Upper lobe of left lung (tissue), 6 donors: ENCODE results near the gene KCNN4. TPM values are rescaled to one million over a fixed set of nuclear protein-coding genes. Genes with fewer than 3 reads are reported as not detected.
A peak's percentile ranks its signal among the peaks of the same experiment; 100 is the strongest.
"Not testable (repeated sequence)": the region's sequence is repeated elsewhere in the genome, so short reads cannot be mapped to it uniquely, and the experiment has no call there.

Experiments used
- ATAC-seq, 2 donors: fragments of 200-7000 bp; cut with Tn5 transposase; one replicate each; pipeline ENCODE4 v1.9.1; 2022; ENCODE audit warnings: mild to moderate bottlenecking in 2 of 2, moderate library complexity in 2 of 2; ENCODE audit not compliant: low FRiP score in 2 of 2
- DNase-seq, 2 donors: peaks; one replicate each; pipeline ENCODE4 v3.0.0-alpha.2; 2019 to 2020
- H3K27ac ChIP-seq, 4 donors: fragments of 200-600 bp; sonication (generic); one replicate each; pipeline ENCODE4 v1.5.1; 2016 to 2019
- H3K27me3 ChIP-seq, 4 donors: fragments of 200-600 bp; sonication (generic); one replicate each; pipeline ENCODE4 v1.5.1; 2017 to 2019
- H3K36me3 ChIP-seq, 4 donors: fragments of 200-600 bp; sonication (generic); one replicate each; pipeline ENCODE4 v1.5.1; 2016 to 2019
- H3K4me1 ChIP-seq, 4 donors: fragments of 200-600 bp; sonication (generic); one replicate each; pipeline ENCODE4 v1.5.1; 2018 to 2019
- H3K4me3 ChIP-seq, 4 donors: fragments of 200-600 bp; sonication (generic); one replicate each; pipeline ENCODE4 v1.5.1; 2017 to 2019; ENCODE audit warnings: mild to moderate bottlenecking in 2 of 4, moderate library complexity in 1 of 4
- H3K9me3 ChIP-seq, 4 donors: fragments of 200-600 bp; sonication (generic); one replicate each; pipeline ENCODE4 v1.5.1; 2018 to 2019
- CTCF ChIP-seq, 6 experiments: fragments of 450-650 bp in 4 of 6; fragments of 200-600 bp in 2 of 6; sonication (generic) in 2 of 6; IDR thresholded peaks; one replicate each; pipeline ENCODE4 v1.5.1; 2016 to 2019; ENCODE audit warnings: antibody characterized with exemption in 6 of 6
- EP300 ChIP-seq, 4 donors: sonication (generic); formaldehyde crosslinking; IDR thresholded peaks; one replicate each; pipeline ENCODE4 v1.5.1; 2017; ENCODE audit warnings: antibody characterized with exemption in 4 of 4, control low read depth in 2 of 4
- POLR2A ChIP-seq, 4 donors: fragments of 450-650 bp; IDR thresholded peaks; one replicate each; pipeline ENCODE4 v1.5.1; 2016 to 2017; ENCODE audit warnings: antibody characterized with exemption in 4 of 4, mild to moderate bottlenecking in 2 of 4
- POLR2AphosphoS5 ChIP-seq, 2 donors: sonication (generic); formaldehyde crosslinking; IDR thresholded peaks; one replicate each; pipeline ENCODE4 v1.5.1; 2017; ENCODE audit warnings: antibody characterized with exemption in 2 of 2
- WGBS, 2 donors: methylation state at CpG; one replicate each; pipeline ENCODE4 v1.1.5; 2017 to 2018; 5-methylcytosine and 5-hydroxymethylcytosine counted together
- total RNA-seq, 6 donors: library from RNA; depleted of rRNA in 4 of 6; stranded (reverse); fragments of >200 nt in 4 of 6; gene quantifications; one replicate each; pipeline versions ENCODE4 v1.1.0 to v1.2.1, GENCODE V29; 2016 to 2021
- donor health status: DM: no; HTN: no; CAD: no; lungs with moderate emphysema.
- donor health status: DM: no; HTN: yes; CAD: no; lungs with severe emphysema.

The KCNN4 gene
- total RNA-seq, 6 donors from 2014 or later: 4.7 to 43.0 (median 10.4) TPM

- no peaks in the 10 kb centered on the region for H3K9me3 ChIP-seq
- ATAC-seq (no peak), DNase-seq (no peak)
- H3K4me3 ChIP-seq: no peak overlapping the region
- 68 to 83% methylated on average over 1 of the region's 1 CpG for WGBS, 2 donors
- no peaks in the 10 kb centered on the region for H3K4me1 ChIP-seq
- TF ChIP-seq POLR2A (IDR thresholded peaks at IDR 0.05): no peak
- no peak for TF ChIP-seq CTCF (IDR thresholded peaks at IDR 0.05)
- no peak for TF ChIP-seq POLR2AphosphoS5 (IDR thresholded peaks at IDR 0.05)
- TF ChIP-seq EP300 (IDR thresholded peaks at IDR 0.05): no peak
- H3K36me3 ChIP-seq: no peaks in the 10 kb centered on the region
- no peaks in the 10 kb centered on the region for H3K27me3 ChIP-seq
- H3K27ac ChIP-seq: no peak overlapping the region
Measured at GRCh38 chr19:43812259-43812658, 31.5 kb upstream of the KCNN4 start.

- 17 to 33% methylated on average over 1 of the region's 1 CpG for WGBS, 2 donors
- no peak for TF ChIP-seq POLR2A (IDR thresholded peaks at IDR 0.05)
- no peak for TF ChIP-seq POLR2AphosphoS5 (IDR thresholded peaks at IDR 0.05)
- TF ChIP-seq CTCF (IDR thresholded peaks at IDR 0.05): no peak
- TF ChIP-seq EP300 (IDR thresholded peaks at IDR 0.05): no peak
- Histone ChIP-seq H3K27me3 (no peaks in the 10 kb centered on the region), H3K36me3 (no peaks in the 10 kb centered on the region), H3K9me3 (no peaks in the 10 kb centered on the region), H3K27ac (no peak overlapping the region), H3K4me3 (no peak overlapping the region), H3K4me1 (no peaks in the 10 kb centered on the region)
- DNase-seq (no peak), ATAC-seq (no peak)
Measured at GRCh38 chr19:43811837-43812236, 31.1 kb upstream of the KCNN4 start.

GRCh38 chr19:43809762-43810696, 29.3 kb upstream of the KCNN4 start:
- TF ChIP-seq POLR2A (IDR thresholded peaks at IDR 0.05) (no peak), CTCF (IDR thresholded peaks at IDR 0.05) (peak; percentile 31 to 60 (median 43)), EP300 (IDR thresholded peaks at IDR 0.05) (no peak), POLR2AphosphoS5 (IDR thresholded peaks at IDR 0.05) (no peak)
- Histone ChIP-seq H3K4me3 (no peak overlapping the region), H3K9me3 (no peaks in the 10 kb centered on the region), H3K4me1 (no peaks in the 10 kb centered on the region), H3K27me3 (no peaks in the 10 kb centered on the region), H3K27ac (no peak overlapping the region), H3K36me3 (no peaks in the 10 kb centered on the region)
- peak in 1 of 2 donors; percentile 73 for ATAC-seq
- WGBS, 2 donors: 32 to 35% methylated on average over 7 to 8 of the region's 8 CpGs
- DNase-seq: no peak

- DNase-seq (no peak), ATAC-seq (no peak)
- TF ChIP-seq EP300 (IDR thresholded peaks at IDR 0.05): no peak
- TF ChIP-seq POLR2AphosphoS5 (IDR thresholded peaks at IDR 0.05): no peak
- no peak for TF ChIP-seq CTCF (IDR thresholded peaks at IDR 0.05)
- TF ChIP-seq POLR2A (IDR thresholded peaks at IDR 0.05): no peak
- H3K4me1 ChIP-seq: no peaks in the 10 kb centered on the region
- H3K4me3 ChIP-seq: no peak overlapping the region
- no peaks in the 10 kb centered on the region for H3K36me3 ChIP-seq
- H3K27ac ChIP-seq: no peak overlapping the region
- H3K9me3 ChIP-seq: no peaks in the 10 kb centered on the region
- no peaks in the 10 kb centered on the region for H3K27me3 ChIP-seq
Measured at GRCh38 chr19:43807651-43808050, 26.9 kb upstream of the KCNN4 start.

GRCh38 chr19:43806848-43807247, 26.1 kb upstream of the KCNN4 start:
- ATAC-seq: no peak
- H3K36me3 ChIP-seq: no peaks in the 10 kb centered on the region
- H3K4me1 ChIP-seq: no peaks in the 10 kb centered on the region
- no peak overlapping the region for H3K27ac ChIP-seq
- H3K9me3 ChIP-seq: no peaks in the 10 kb centered on the region
- DNase-seq: no peak
- no peak overlapping the region for H3K4me3 ChIP-seq
- TF ChIP-seq EP300 (IDR thresholded peaks at IDR 0.05) (no peak), POLR2A (IDR thresholded peaks at IDR 0.05) (no peak), POLR2AphosphoS5 (IDR thresholded peaks at IDR 0.05) (no peak), CTCF (IDR thresholded peaks at IDR 0.05) (no peak)
- 73 to 74% methylated on average over 5 of the region's 5 CpGs for WGBS, 2 donors
- no peaks in the 10 kb centered on the region for H3K27me3 ChIP-seq

- not testable (repeated sequence) for H3K4me3 ChIP-seq, ATAC-seq, H3K27me3 ChIP-seq, H3K27ac ChIP-seq, DNase-seq, H3K4me1 ChIP-seq, H3K9me3 ChIP-seq, H3K36me3 ChIP-seq
- WGBS, 2 donors: 81 to 92% methylated on average over 7 of the region's 7 CpGs
Measured at GRCh38 chr19:43806401-43806800, 25.6 kb upstream of the KCNN4 start.
